Keratinocyte (primary cell): Measurements from ENCODE around the gene RELCH.

Experiments
- EZH2 ChIP-seq: IDR thresholded peaks from one replicate; pipeline ENCODE4 v1.6.1; 2012; ENCODE audit warnings: inconsistent platforms, mild to moderate bottlenecking, low read length, moderate library complexity
- TF ChIP-seq, protein P1 (sequence below), 3 experiments: IDR thresholded peaks in 1 of 3; conservative IDR thresholded peaks in 1 of 3; optimal IDR thresholded peaks in 1 of 3; 2 replicates in 2 of 3; 3 replicates in 1 of 3; pipeline versions ENCODE3 to v1.5.1; 2011; ENCODE audit warnings: low read length in 3 of 3, mild to moderate bottlenecking in 3 of 3, moderate library complexity in 2 of 3, control low read depth in 1 of 3, inconsistent platforms in 1 of 3; ENCODE audit not compliant: insufficient read depth in 2 of 3; ENCODE audit errors: extremely low read depth in 1 of 3

DNA sequence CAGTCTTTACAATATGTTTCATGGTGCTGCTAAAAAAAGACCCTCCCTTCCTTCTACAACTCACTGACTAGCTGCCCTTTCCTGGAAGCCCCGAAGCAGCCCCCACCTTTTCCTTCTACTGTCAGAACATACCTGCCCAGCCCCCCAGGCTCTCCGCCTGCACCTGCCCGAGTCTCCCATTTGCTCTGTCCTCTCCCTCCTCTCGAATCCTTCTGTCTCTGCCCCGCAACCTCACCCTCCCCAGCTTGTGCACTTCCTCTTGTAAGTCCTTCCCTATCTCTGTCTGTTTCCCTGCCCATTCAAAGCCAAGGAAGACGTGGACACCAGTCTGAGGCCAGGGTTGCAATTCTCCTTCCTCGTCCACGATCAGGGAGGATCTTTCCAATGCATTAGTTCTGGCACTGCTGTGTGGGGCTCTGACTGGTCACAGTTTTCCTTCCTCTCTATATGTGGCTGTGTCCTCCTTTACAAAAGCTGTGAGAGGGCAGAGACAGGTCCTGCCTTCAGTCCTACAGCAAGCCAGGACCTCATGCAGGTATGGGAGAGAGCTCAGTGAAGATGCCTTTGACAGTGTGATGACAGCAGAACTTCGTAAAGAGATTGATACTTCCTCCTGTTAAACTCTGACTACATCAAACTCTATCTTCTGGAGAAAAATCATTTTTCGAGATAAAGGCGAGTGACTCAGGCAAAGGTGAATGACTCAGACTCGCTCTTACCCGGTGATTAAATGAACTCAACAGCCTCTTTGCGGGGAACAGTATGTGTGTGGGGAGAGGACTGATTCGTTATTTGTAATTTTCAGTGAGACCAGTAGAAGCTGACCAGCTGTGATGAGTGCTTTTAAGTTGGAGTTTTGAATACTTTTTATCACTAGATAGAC, 152.3 kb downstream of the RELCH start:
- TF ChIP-seq, protein P1, sequence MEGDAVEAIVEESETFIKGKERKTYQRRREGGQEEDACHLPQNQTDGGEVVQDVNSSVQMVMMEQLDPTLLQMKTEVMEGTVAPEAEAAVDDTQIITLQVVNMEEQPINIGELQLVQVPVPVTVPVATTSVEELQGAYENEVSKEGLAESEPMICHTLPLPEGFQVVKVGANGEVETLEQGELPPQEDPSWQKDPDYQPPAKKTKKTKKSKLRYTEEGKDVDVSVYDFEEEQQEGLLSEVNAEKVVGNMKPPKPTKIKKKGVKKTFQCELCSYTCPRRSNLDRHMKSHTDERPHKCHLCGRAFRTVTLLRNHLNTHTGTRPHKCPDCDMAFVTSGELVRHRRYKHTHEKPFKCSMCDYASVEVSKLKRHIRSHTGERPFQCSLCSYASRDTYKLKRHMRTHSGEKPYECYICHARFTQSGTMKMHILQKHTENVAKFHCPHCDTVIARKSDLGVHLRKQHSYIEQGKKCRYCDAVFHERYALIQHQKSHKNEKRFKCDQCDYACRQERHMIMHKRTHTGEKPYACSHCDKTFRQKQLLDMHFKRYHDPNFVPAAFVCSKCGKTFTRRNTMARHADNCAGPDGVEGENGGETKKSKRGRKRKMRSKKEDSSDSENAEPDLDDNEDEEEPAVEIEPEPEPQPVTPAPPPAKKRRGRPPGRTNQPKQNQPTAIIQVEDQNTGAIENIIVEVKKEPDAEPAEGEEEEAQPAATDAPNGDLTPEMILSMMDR (optimal IDR thresholded peaks at IDR 0.05 in 1 of 3, IDR thresholded peaks at IDR 0.05 in 1 of 3, conservative IDR thresholded peaks at IDR 0.05 in 1 of 3; ENCODE audit: extremely low read depth in 1 of 3, insufficient read depth in 2 of 3, low read length in 3 of 3) = no peak
- TF ChIP-seq EZH2 = no peak
